GM12872 (cell line): ENCODE results near the gene NPPA.

Experiments used
- TF ChIP-seq, protein P1 (sequence below): IDR thresholded peaks from 3 replicates; pipeline ENCODE4 v1.5.1; 2011; ENCODE audit warnings: low read depth, mild to moderate bottlenecking, low read length, moderate library complexity; ENCODE audit not compliant: insufficient read depth

Gene NPPA

DNA sequence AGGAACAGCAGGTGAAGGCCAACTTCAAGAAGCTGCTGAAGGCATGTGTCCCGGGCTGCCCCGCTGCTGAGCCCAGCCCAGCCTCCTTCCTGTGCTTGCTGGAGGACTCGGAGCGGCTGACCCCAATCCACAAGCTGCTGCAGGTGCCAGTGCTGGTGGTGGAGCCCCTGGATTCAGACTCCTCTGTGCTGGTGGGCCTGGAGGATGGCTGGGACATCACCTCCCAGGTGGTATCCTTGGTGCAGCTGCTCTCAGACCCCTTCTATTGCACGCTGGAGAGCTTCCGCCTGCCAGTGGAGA is 31.3 kb upstream of the NPPA start:
- TF ChIP-seq, protein P1, sequence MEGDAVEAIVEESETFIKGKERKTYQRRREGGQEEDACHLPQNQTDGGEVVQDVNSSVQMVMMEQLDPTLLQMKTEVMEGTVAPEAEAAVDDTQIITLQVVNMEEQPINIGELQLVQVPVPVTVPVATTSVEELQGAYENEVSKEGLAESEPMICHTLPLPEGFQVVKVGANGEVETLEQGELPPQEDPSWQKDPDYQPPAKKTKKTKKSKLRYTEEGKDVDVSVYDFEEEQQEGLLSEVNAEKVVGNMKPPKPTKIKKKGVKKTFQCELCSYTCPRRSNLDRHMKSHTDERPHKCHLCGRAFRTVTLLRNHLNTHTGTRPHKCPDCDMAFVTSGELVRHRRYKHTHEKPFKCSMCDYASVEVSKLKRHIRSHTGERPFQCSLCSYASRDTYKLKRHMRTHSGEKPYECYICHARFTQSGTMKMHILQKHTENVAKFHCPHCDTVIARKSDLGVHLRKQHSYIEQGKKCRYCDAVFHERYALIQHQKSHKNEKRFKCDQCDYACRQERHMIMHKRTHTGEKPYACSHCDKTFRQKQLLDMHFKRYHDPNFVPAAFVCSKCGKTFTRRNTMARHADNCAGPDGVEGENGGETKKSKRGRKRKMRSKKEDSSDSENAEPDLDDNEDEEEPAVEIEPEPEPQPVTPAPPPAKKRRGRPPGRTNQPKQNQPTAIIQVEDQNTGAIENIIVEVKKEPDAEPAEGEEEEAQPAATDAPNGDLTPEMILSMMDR: no peak

- TF ChIP-seq, protein P1: no peak
Observed at GRCh38 chr1:11878081-11878890, 30.7 kb upstream of the NPPA start.

DNA sequence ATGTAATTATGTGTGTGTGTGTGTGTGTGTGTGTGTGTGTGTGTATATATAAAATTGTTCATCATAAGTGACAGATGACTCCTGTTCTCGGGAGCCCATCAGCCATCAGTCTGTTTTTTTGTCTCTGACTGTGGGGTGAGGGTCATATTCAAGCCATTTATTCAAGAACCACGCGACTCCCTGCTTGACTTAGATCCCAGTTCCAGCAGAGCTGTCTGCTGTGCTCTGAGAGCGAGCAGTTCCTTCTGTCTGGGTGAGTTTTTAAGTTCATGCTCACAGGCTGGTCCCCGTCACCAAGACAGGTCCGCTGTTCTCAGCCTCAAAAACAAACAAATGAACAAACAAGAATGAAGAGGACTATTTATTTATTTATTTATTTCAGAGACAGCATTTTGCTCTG is 29.5 kb upstream of the NPPA start:
- TF ChIP-seq, protein P1: no peak

DNA sequence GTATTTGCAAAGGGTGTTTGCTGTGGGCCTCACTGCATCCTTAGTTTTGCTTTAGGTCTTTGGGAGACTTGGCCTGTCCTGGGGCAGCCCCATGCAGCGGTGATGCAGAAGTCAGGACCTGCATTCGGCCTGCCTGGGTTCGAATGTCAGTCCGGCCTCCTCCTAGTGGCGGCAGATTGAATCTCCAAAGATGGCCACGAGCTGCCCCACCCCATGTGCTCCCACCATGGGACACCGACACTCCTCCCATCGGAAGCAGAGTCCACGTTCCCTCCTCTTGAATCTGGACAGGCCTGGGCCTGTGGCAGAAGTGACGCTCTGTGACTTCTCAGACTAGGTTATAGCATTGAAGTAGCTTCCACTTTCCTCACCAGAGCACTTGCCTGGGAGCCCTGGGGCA is 27.5 kb upstream of the NPPA start:
- TF ChIP-seq, protein P1: no peak

GRCh38 chr1:11874624-11875023 is 27.0 kb upstream of the NPPA start:
- TF ChIP-seq, protein P1: no peak

- TF ChIP-seq, protein P1: no peak
Observed at GRCh38 chr1:11874258-11874562, 26.6 kb upstream of the NPPA start.

GRCh38 chr1:11873395-11874257 is 26.0 kb upstream of the NPPA start:
- TF ChIP-seq, protein P1: no peak
